NCI-H226 (cell line): ENCODE results near the gene SNX27.
"Not testable (repeated sequence)": the region's sequence is repeated elsewhere in the genome, so short reads cannot be mapped to it uniquely, and the experiment has no call there.

ENCODE experiments used
- DNase-seq: peaks from one replicate; pipeline ENCODE4 v3.0.0-alpha.2; 2015

The SNX27 gene

GRCh38 chr1:151606384-151606783 is 5.5 kb upstream of the SNX27 start:
- peak; percentile 72 for DNase-seq

- no peak for DNase-seq
Measured at GRCh38 chr1:151606857-151607256, 5.0 kb upstream of the SNX27 start.

- no peak for DNase-seq
Measured at GRCh38 chr1:151610142-151610541, 1.7 kb upstream of the SNX27 start.

- DNase-seq, result peak; percentile 45
Measured at GRCh38 chr1:151611288-151611790, 511 bp upstream of the SNX27 start.

GRCh38 chr1:151612501-151613281 is 841 bp downstream of the SNX27 start:
- DNase-seq, result peak; percentile 38

GRCh38 chr1:151613282-151613780 is 1.5 kb downstream of the SNX27 start:
- DNase-seq, result no peak

GRCh38 chr1:151615711-151616504 is 4.1 kb downstream of the SNX27 start:
- DNase-seq, result no peak

GRCh38 chr1:151616505-151616849 is 4.6 kb downstream of the SNX27 start:
- no peak for DNase-seq

- no peak for DNase-seq
Measured at GRCh38 chr1:151618003-151618402, 6.2 kb downstream of the SNX27 start.

GRCh38 chr1:151618470-151618869 is 6.6 kb downstream of the SNX27 start:
- no peak for DNase-seq

GRCh38 chr1:151618996-151619395 is 7.1 kb downstream of the SNX27 start:
- DNase-seq, result not testable (repeated sequence)

GRCh38 chr1:151619489-151620093 is 7.7 kb downstream of the SNX27 start:
- DNase-seq, result no peak

GRCh38 chr1:151620286-151620685 is 8.4 kb downstream of the SNX27 start:
- no peak for DNase-seq

- DNase-seq, result no peak
Measured at GRCh38 chr1:151621351-151621750, 9.5 kb downstream of the SNX27 start.

- DNase-seq, result no peak
Measured at GRCh38 chr1:151624783-151625182, 12.9 kb downstream of the SNX27 start.

GRCh38 chr1:151626740-151627334 is 15.0 kb downstream of the SNX27 start:
- no peak for DNase-seq

- DNase-seq, result no peak
Measured at GRCh38 chr1:151629278-151629677, 17.4 kb downstream of the SNX27 start.

GRCh38 chr1:151635479-151636072 is 23.7 kb downstream of the SNX27 start:
- DNase-seq, result no peak

GRCh38 chr1:151638074-151638775 is 26.4 kb downstream of the SNX27 start:
- no peak for DNase-seq

GRCh38 chr1:151638812-151639211 is 27.0 kb downstream of the SNX27 start:
- DNase-seq, result no peak

- peak; percentile 59 for DNase-seq
Measured at GRCh38 chr1:151639466-151639865, 27.6 kb downstream of the SNX27 start.

GRCh38 chr1:151641229-151641628 is 29.4 kb downstream of the SNX27 start:
- no peak for DNase-seq
